NCI-H226 (cell line): ENCODE results near the gene STK32A.

Source experiments
- DNase-seq: peaks from one replicate; pipeline ENCODE4 v3.0.0-alpha.2; 2015

Gene STK32A

DNA sequence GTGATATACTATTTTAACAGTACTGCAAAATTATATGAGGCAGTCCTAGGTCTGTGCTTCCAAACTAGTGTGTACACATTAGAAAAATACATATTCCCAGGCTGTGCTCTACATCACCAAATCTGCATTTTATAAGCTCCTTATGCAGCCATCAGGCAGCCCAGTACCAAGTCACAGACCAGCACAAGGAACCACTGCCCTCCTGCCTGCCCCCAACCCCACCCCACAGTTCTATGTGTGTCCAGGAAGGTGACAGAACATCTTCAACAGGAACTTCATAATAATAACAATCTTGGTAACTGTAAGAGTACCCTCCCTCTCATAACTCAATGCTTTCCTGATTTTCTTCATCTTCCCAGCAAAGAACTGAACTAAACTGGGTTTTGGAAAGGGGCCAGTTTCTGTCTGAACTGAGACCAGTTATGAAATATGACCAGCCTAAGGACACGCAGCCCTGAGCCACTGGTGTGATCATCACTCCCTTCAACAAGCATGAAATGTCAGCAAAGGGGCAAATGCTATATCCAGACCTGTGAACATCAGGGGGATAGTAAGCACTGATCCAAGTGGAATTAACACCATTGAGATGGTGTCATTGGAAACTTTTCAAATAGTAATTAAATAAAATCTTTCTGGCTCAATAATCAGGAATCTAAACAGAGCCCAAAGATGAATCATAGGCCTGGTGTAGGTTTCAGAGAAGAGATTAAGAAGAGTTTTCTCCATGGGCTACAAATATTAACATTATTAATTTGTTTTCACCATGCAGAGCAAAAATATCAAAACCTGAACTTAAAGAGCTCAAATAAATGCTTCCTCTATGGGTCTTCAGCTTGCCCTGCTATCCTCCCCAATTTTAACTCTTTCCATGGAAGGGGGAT lies 192.9 kb downstream of the STK32A start:
- peak; percentile 44 for DNase-seq

DNA sequence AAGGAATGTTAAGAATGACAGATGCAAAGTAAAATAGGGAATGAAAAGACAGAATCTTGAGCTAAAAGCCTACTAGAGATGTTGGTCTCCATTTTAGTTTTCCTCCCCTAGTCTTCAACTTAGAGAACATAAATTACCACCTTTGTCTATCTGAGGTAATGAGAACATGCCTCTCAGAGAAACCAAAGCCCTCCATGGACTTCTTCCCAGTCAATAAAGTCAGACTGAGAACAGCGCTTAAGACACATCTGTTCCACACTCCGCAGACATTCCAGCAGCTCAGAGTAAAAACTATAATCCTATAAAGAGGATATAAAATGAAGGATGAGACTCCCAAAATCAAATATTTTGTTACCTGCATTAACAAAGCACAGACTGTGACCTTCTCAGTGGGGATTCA lies 195.8 kb downstream of the STK32A start:
- DNase-seq: no peak

DNA sequence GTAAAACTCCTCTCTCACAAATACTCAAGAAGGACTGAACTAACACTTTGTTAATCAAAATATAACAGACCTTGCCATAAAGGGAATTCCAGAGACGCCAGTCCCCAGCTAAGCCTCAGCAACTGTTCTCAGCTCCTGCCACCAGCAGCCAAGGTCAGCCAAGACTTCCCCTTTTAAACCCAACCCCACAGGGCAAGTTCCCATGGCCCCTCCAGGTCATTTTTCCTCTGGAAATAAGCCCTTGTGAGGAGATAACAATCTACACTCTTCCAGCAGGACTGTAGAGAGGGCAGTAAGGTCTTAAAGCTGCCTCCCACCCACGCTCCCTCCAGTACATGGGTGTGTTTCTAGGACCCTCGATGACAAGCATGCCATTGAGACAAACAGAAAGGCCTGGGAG lies 196.8 kb downstream of the STK32A start:
- DNase-seq: no peak

DNA sequence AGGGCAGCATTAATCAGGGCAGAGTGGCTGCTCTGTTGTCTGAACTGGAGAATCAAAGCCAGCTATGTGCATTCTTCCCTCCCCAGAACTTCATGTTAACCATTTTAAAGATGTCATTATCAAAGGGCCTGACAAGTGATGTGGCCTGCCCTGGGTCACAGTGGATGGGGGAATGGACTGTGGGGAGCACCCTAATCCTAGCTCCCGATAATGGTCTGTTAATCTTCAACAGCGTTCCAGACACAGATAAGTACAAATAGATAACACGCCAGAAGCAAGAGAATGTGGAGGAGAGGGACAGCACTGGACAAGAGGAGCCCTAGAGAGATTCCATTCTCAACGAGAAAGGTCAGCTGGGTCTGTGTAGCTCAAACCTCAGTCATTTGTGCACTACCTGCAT lies 197.5 kb downstream of the STK32A start:
- DNase-seq: peak; percentile 26

DNA sequence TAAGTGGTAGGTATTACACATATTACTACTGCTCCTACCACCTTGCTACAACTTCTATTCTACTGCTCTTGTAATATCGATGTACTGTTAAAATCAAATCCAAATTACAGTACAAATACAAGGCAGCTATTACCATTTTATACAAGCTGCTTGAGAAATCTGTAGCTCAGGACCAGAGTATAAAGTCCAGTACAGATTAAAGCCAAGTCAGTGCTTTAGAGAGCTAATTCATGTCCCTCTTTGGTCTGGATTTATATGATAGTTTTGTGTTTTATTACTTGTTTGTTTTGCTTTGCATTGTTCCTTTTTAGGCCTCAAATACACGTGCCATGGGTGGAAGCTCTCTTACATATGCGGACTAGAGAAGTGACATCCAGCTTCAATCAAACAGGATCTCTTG lies 199.2 kb downstream of the STK32A start:
- no peak for DNase-seq

DNA sequence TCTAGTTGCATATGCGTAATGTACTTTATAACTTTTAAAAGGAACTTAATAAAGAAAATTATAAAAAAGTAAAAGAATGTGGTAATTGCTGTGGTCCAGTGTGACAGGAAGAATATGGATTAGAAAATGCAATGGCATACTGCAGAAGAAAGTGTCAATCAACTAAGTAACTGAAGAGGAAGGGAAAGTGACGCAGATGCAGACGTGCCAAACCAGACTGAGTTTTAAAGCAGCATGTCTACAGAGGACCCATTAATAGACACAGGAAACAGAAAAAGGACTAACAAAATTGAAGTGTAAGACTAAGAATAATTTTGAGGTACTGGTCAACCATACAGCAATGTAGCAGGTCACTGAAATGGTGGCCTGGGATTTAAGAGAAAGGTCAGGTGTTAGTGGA lies 201.8 kb downstream of the STK32A start:
- DNase-seq: no peak

DNA sequence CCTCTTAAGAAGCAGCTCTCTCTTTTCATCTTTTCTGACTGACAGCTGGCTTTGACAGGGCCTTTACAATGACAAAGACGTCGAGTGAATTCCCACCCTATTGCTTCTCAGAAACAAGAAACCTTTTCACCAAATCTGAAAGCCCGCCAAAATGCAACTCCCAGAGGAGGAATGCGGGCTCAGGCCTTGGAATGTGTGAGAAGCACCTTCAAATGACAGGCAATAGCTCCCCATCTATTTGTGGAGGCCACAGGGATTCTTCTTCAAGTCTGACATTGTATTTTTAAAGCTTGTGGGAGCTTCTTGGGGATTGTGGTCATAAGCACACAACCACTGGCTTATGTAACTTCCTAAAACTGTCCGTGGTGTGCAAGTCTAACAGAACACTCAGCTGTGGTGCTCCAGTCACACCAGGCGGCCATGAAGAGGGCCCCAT lies 202.4 kb downstream of the STK32A start:
- no peak for DNase-seq
